ENCODE measurements around the gene PM20D2.

PM20D2 gene

DNA sequence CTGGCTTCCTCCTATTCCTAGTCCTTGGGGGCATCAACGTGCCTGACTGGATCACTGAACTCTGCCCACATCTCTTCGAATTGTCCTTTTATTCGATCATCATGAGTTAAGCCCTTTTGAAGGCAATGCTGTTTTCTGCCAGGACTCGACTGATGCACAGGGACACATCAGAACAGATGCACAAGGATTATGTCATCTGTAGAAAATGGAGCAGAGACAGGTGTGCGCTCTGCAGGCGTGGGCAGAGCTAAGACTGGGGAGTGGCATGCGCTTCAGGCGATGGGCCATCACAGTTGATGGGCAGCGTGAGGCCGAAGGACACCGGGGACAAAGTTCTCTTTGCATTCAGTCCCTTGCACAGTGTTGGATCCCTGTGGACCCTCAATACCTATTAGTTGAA lies 58.2 kb downstream of the PM20D2 start:
- no peak for DNase-seq (ENCODE audit: low read depth)

DNA sequence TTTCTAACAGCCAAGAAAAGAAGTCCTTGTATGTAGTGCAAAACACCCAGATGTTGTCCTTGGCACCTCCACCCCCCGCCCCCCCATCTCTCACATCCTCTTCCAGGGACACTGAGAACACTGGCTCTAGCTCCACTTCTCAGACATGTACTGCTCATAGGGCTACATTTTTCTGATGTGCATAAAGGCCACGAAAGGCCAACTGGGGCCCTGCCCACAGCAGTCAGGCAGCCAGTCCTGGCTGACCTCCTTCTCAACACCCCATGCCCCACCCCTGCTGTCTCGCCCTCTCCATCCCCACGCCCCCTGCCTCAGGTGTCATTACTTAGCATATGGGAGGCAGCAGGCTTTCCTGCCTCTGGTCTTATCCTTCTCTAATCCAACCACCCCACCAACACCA lies 60.0 kb downstream of the PM20D2 start:
- DNase-seq (ENCODE audit: low read depth): no peak

DNA sequence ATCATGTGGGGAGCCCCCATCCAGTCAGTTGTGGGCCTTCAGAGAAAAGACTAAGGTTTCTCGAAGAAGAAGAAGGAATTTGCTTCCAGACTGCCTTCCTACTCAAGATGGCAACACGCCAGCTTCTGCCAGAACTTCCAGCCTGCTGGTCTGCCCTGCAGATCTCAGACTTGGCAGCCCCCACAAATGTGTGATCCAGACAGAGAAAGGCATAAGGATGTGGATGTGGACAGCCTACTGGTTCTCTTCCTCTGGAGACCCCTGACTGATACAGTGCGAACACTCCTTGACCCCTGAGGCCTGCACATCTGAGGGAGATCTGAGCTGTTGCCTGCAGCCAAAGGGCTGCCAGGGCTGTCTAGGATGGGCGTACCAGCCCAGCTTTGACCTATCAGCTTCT lies 62.7 kb downstream of the PM20D2 start:
- DNase-seq (ENCODE audit: low read depth): no peak

DNA sequence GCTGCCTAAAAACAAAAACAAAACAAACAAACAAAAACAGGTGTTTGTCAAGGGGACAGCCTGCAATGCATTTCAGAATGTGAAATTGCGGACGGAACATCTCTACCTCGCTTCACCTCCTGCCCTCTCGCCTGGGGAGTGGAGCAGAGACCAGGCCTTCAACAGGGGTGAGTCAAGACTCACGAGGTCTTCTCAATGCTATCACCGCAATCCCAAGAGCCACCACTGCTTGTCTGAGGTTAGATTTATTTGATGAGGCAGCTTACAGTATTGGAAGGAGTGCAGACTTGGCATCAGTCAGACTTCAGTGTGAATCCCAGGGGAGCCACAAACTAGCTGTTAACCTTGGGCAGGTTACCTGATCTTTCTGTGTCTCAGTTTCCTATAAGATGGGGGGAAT lies 63.6 kb downstream of the PM20D2 start:
- no peak for DNase-seq (ENCODE audit: low read depth)

DNA sequence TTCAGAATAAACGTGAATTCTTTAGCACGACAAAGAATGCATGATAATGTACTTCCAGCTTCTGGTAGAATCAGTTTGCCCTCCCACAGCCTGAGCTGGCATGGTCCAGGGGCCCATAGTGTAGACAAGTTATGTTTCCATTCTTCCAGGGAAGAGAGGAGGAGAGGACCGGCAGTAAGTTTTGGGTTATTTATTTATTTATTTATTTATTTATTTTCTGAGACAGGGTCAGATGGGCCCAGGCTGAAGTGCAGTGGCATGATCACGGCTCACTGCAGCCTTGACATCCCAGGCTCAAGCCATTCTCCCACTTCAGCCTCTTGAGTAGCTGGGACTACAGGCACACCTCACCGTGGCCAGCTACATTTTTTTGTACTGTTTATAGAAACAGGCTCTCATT lies 66.6 kb downstream of the PM20D2 start:
- DNase-seq (ENCODE audit: low read depth): no peak

DNA sequence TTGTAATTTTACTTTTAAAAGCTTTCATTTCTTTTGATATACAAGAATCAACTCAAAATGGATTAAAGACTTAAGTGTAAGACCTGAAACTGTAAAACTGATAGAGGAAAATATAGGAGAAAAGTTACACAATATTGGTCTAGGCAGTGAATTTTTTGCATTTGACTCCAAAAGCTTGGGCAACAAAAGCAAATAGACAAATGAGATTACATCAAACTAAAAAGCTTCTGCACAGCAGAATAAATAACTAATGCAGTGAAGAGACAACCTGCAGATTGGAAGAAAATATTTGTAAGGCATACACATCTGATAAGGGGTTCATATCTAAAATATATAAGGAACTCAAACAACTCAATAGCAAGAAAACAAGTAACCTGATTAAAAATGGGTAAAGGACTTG lies 68.3 kb downstream of the PM20D2 start:
- no peak for DNase-seq (ENCODE audit: low read depth)
